K562 (cell line): ENCODE measurements around the gene PNCK. TPM values are rescaled to one million over a fixed set of nuclear protein-coding genes. Genes with fewer than 3 reads are reported as not detected.

ENCODE experiments used
- CREM ChIP-seq: IDR thresholded peaks from 2 replicates; pipeline ENCODE4 v1.6.1; 2014; ENCODE audit warnings: antibody characterized with exemption, low read depth
- MLLT1 ChIP-seq, 2 experiments: fragments of 450-650 bp; IDR thresholded peaks; 2 replicates each; pipeline ENCODE4 v1.6.1; 2016
- ZNF740 ChIP-seq, 3 experiments: fragments of 200-800 bp in 1 of 3; sonication (Bioruptor generic) in 1 of 3; sonication (generic) in 1 of 3; formaldehyde crosslinking in 1 of 3; IDR thresholded peaks; 2 replicates each; pipeline versions ENCODE4 v1.6.1 to v1.8.0; 2016 to 2022; ENCODE audit warnings: mild to moderate bottlenecking in 2 of 3, missing compliant biosample characterization in 2 of 3, missing genetic modification characterization in 2 of 3, missing genetic modification reagents in 1 of 3
- polyA plus RNA-seq, 8 experiments: library from polyadenylated mRNA; depleted of rRNA in 4 of 8; stranded (reverse) in 5 of 8; unstranded in 3 of 8; fragments of >200 nt; fragmentation: Nextera tagmentation in 2 of 8; fragmentation: Illumina TruSeq in 1 of 8; extraction: Ambion mirVana in 2 of 8; extraction: Trizol in 1 of 8; gene quantifications; 2 replicates each; pipeline versions ENCODE4 v1.2.1 to v1.2.3, GENCODE V29; 2011 to 2014; ENCODE audit warnings: inconsistent platforms in 1 of 8, missing spikeins in 1 of 8
- total RNA-seq, 7 experiments: library from RNA; depleted of rRNA in 6 of 7; stranded (reverse); fragments of >200 nt in 6 of 7; fragmentation: Illumina TruSeq in 2 of 7; extraction: Trizol in 2 of 7; gene quantifications; 2 replicates each; pipeline versions ENCODE4 v1.2.1 to v1.2.3, GENCODE V29; 2011 to 2021; ENCODE audit warnings: low replicate concordance in 1 of 7
- TF ChIP-seq, protein P1 (sequence below): fragments of 450-650 bp; IDR thresholded peaks from 2 replicates; pipeline ENCODE4 v1.6.1; 2016; ENCODE audit warnings: mild to moderate bottlenecking, moderate library complexity
- TF ChIP-seq, protein P2 (sequence below): fragments of 450-650 bp; IDR thresholded peaks from 2 replicates; pipeline ENCODE4 v1.6.1; 2017; ENCODE audit warnings: antibody characterized with exemption, mild to moderate bottlenecking

The PNCK gene
- total and polyA plus RNA-seq, 9 of the 15 experiments (the other 6 are each of a cell fraction or from before 2014, with no cell fraction given): 0.13 to 7.5 (median 1.2) TPM; not detected in 1

- TF ChIP-seq, protein P1, sequence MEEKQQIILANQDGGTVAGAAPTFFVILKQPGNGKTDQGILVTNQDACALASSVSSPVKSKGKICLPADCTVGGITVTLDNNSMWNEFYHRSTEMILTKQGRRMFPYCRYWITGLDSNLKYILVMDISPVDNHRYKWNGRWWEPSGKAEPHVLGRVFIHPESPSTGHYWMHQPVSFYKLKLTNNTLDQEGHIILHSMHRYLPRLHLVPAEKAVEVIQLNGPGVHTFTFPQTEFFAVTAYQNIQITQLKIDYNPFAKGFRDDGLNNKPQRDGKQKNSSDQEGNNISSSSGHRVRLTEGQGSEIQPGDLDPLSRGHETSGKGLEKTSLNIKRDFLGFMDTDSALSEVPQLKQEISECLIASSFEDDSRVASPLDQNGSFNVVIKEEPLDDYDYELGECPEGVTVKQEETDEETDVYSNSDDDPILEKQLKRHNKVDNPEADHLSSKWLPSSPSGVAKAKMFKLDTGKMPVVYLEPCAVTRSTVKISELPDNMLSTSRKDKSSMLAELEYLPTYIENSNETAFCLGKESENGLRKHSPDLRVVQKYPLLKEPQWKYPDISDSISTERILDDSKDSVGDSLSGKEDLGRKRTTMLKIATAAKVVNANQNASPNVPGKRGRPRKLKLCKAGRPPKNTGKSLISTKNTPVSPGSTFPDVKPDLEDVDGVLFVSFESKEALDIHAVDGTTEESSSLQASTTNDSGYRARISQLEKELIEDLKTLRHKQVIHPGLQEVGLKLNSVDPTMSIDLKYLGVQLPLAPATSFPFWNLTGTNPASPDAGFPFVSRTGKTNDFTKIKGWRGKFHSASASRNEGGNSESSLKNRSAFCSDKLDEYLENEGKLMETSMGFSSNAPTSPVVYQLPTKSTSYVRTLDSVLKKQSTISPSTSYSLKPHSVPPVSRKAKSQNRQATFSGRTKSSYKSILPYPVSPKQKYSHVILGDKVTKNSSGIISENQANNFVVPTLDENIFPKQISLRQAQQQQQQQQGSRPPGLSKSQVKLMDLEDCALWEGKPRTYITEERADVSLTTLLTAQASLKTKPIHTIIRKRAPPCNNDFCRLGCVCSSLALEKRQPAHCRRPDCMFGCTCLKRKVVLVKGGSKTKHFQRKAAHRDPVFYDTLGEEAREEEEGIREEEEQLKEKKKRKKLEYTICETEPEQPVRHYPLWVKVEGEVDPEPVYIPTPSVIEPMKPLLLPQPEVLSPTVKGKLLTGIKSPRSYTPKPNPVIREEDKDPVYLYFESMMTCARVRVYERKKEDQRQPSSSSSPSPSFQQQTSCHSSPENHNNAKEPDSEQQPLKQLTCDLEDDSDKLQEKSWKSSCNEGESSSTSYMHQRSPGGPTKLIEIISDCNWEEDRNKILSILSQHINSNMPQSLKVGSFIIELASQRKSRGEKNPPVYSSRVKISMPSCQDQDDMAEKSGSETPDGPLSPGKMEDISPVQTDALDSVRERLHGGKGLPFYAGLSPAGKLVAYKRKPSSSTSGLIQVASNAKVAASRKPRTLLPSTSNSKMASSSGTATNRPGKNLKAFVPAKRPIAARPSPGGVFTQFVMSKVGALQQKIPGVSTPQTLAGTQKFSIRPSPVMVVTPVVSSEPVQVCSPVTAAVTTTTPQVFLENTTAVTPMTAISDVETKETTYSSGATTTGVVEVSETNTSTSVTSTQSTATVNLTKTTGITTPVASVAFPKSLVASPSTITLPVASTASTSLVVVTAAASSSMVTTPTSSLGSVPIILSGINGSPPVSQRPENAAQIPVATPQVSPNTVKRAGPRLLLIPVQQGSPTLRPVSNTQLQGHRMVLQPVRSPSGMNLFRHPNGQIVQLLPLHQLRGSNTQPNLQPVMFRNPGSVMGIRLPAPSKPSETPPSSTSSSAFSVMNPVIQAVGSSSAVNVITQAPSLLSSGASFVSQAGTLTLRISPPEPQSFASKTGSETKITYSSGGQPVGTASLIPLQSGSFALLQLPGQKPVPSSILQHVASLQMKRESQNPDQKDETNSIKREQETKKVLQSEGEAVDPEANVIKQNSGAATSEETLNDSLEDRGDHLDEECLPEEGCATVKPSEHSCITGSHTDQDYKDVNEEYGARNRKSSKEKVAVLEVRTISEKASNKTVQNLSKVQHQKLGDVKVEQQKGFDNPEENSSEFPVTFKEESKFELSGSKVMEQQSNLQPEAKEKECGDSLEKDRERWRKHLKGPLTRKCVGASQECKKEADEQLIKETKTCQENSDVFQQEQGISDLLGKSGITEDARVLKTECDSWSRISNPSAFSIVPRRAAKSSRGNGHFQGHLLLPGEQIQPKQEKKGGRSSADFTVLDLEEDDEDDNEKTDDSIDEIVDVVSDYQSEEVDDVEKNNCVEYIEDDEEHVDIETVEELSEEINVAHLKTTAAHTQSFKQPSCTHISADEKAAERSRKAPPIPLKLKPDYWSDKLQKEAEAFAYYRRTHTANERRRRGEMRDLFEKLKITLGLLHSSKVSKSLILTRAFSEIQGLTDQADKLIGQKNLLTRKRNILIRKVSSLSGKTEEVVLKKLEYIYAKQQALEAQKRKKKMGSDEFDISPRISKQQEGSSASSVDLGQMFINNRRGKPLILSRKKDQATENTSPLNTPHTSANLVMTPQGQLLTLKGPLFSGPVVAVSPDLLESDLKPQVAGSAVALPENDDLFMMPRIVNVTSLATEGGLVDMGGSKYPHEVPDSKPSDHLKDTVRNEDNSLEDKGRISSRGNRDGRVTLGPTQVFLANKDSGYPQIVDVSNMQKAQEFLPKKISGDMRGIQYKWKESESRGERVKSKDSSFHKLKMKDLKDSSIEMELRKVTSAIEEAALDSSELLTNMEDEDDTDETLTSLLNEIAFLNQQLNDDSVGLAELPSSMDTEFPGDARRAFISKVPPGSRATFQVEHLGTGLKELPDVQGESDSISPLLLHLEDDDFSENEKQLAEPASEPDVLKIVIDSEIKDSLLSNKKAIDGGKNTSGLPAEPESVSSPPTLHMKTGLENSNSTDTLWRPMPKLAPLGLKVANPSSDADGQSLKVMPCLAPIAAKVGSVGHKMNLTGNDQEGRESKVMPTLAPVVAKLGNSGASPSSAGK: no peak
- TF ChIP-seq, protein P2, sequence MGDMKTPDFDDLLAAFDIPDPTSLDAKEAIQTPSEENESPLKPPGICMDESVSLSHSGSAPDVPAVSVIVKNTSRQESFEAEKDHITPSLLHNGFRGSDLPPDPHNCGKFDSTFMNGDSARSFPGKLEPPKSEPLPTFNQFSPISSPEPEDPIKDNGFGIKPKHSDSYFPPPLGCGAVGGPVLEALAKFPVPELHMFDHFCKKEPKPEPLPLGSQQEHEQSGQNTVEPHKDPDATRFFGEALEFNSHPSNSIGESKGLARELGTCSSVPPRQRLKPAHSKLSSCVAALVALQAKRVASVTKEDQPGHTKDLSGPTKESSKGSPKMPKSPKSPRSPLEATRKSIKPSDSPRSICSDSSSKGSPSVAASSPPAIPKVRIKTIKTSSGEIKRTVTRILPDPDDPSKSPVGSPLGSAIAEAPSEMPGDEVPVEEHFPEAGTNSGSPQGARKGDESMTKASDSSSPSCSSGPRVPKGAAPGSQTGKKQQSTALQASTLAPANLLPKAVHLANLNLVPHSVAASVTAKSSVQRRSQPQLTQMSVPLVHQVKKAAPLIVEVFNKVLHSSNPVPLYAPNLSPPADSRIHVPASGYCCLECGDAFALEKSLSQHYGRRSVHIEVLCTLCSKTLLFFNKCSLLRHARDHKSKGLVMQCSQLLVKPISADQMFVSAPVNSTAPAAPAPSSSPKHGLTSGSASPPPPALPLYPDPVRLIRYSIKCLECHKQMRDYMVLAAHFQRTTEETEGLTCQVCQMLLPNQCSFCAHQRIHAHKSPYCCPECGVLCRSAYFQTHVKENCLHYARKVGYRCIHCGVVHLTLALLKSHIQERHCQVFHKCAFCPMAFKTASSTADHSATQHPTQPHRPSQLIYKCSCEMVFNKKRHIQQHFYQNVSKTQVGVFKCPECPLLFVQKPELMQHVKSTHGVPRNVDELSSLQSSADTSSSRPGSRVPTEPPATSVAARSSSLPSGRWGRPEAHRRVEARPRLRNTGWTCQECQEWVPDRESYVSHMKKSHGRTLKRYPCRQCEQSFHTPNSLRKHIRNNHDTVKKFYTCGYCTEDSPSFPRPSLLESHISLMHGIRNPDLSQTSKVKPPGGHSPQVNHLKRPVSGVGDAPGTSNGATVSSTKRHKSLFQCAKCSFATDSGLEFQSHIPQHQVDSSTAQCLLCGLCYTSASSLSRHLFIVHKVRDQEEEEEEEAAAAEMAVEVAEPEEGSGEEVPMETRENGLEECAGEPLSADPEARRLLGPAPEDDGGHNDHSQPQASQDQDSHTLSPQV: no peak
- TF ChIP-seq MLLT1 (IDR thresholded peaks at IDR 0.05) (peak in 1 of 2 experiments; percentile 93; a peak in 2 of 4 replicates), ZNF740 (CRISPR knock-in tag; IDR thresholded peaks at IDR 0.05) (peak; percentile 47; the same call in 1 of the 2 replicates), ZNF740 (tag; IDR thresholded peaks at IDR 0.05) (no peak), CREM (no peak)
Observed at GRCh38 chrX:153672531-153673427, 834 bp downstream of the PNCK start (continued).
